AG04450 (cell line): Measurements from ENCODE around the gene PODN. TPM values are rescaled to one million over a fixed set of nuclear protein-coding genes. Genes with fewer than 3 reads are reported as not detected.

Experiments
- CTCF ChIA-PET: fragments of 300-600, 350-600 bp; formaldehyde crosslinking; extraction: SDS; loops from one replicate; lab custom pipeline; 2022; ENCODE audit warnings: antibody characterized with exemption, inconsistent platforms; lab: Charles Lee
- POLR2A ChIA-PET: fragments of 350-600 bp; formaldehyde crosslinking; extraction: SDS; loops from one replicate; lab custom pipeline; 2021; ENCODE audit warnings: antibody characterized with exemption, inconsistent platforms; lab: Yijun Ruan, JAX
- DNase-seq: peaks from one replicate; pipeline ENCODE4 v3.0.0-alpha.2; 2011; ENCODE audit warnings: low read depth, low spot score
- H3K27ac ChIP-seq: one replicate; pipeline ENCODE4 v1.5.1; 2012; ENCODE audit warnings: low read depth, low read length, control low read depth
- H3K27me3 ChIP-seq: one replicate; pipeline ENCODE4 v1.6.0; 2012; ENCODE audit warnings: low read length; ENCODE audit not compliant: control insufficient read depth, insufficient read depth
- H3K4me3 ChIP-seq: 2 replicates; pipeline ENCODE4 v1.5.1; 2011; ENCODE audit warnings: mild to moderate bottlenecking, low read depth, low read length, control low read depth
- H3K9me3 ChIP-seq: 2 replicates; pipeline ENCODE4 v1.5.1; 2012; ENCODE audit warnings: low read length; ENCODE audit not compliant: control insufficient read depth, insufficient read depth
- polyA minus RNA-seq: library from RNA; depleted of rRNA, polyadenylated mRNA; stranded (reverse); fragments of >200 nt; gene quantifications from 2 replicates; pipeline ENCODE4 v1.2.3, GENCODE V29; 2011; rRNA and poly(A)+ RNA removed
- polyA plus RNA-seq: library from polyadenylated mRNA; depleted of rRNA; stranded (reverse); fragments of >200 nt; gene quantifications from 2 replicates; pipeline ENCODE4 v1.2.3, GENCODE V29; 2011; rRNA removed
- TF ChIP-seq, protein P1 (sequence below): IDR thresholded peaks from 2 replicates; pipeline ENCODE4 v1.5.1; 2011; ENCODE audit warnings: low read depth, low read length, control low read depth, inconsistent platforms

Gene PODN, protein sequence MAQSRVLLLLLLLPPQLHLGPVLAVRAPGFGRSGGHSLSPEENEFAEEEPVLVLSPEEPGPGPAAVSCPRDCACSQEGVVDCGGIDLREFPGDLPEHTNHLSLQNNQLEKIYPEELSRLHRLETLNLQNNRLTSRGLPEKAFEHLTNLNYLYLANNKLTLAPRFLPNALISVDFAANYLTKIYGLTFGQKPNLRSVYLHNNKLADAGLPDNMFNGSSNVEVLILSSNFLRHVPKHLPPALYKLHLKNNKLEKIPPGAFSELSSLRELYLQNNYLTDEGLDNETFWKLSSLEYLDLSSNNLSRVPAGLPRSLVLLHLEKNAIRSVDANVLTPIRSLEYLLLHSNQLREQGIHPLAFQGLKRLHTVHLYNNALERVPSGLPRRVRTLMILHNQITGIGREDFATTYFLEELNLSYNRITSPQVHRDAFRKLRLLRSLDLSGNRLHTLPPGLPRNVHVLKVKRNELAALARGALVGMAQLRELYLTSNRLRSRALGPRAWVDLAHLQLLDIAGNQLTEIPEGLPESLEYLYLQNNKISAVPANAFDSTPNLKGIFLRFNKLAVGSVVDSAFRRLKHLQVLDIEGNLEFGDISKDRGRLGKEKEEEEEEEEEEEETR
- polyA plus RNA-seq, result 11.8 and 17.6 TPM in 2 replicates
- polyA minus RNA-seq, result 6.9 TPM in 2 replicates

DNA sequence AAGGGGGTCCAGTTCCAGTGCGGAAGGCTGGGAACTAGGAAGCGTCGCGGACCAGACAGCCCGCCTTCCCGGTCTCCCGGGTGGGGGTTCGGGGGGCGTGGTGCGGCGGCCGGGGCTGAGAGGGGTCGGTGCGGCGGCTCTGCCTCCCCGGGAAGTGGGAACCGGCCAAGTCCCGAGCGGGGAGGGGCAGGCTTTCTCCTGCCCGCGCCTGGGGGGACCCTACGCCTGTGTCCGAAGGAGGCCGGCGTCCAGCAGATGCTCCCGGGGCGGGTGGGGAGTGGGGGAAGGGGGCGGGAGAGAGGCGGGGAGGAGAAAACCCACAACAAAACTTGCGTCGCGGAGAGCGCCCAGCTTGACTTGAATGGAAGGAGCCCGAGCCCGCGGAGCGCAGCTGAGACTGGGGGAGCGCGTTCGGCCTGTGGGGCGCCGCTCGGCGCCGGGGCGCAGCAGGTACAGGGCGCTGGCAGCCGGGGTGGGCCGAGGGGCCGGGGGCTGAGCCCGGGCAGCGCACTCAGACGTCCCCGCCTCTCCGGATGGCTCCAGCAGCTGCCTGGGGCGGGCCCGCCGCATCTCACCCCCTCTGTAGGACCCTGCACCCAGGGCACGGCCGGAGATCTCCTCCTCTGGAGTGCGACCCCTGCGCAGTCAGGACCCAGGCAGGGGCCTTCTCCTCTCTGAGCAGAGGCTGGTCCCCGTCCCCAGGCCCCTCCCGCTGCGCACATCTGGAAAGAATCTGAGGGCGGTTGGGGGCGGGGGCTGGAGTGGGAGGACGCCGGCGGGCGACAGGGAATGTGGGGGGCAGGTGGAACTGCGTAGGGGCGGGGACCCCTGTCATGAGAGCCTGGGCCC lies at the start of gene PODN:
TSS of gene PODN (plus strand) at position 355 of the 849 bp plus-strand sequence. CDS start 7,643 bp downstream, outside the sequence.
- POLR2A ChIA-PET, result interaction anchor here (1.1 to 2.0 kb wide), 3 partner anchors 14 to 141 kb away, joined by 3 to 5 read pairs (median 4); partner anchors contain the start of gene ECHDC2
- CTCF ChIA-PET, result interaction anchor here (0.6 kb wide), 1 partner anchor 201 kb away, joined by 6 read pairs; no protein-coding TSS in a partner anchor

GRCh38 chr1:53014791-53015507 lies 47.1 kb upstream of the PODN start:
- Histone ChIP-seq H3K27ac (no peak overlapping the region), H3K27me3 (no peaks in the 10 kb centered on the region), H3K9me3 (no peaks in the 10 kb centered on the region), H3K4me3 (peak overlapping the region; percentile 69)
- TF ChIP-seq, protein P1, sequence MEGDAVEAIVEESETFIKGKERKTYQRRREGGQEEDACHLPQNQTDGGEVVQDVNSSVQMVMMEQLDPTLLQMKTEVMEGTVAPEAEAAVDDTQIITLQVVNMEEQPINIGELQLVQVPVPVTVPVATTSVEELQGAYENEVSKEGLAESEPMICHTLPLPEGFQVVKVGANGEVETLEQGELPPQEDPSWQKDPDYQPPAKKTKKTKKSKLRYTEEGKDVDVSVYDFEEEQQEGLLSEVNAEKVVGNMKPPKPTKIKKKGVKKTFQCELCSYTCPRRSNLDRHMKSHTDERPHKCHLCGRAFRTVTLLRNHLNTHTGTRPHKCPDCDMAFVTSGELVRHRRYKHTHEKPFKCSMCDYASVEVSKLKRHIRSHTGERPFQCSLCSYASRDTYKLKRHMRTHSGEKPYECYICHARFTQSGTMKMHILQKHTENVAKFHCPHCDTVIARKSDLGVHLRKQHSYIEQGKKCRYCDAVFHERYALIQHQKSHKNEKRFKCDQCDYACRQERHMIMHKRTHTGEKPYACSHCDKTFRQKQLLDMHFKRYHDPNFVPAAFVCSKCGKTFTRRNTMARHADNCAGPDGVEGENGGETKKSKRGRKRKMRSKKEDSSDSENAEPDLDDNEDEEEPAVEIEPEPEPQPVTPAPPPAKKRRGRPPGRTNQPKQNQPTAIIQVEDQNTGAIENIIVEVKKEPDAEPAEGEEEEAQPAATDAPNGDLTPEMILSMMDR, result no peak
- ChIA-PET POLR2A (no interaction called here), CTCF (interaction anchor here (0.9 to 1.5 kb wide), 3 partner anchors 25 to 172 kb away, joined by 3 to 4 read pairs (median 3); no protein-coding TSS in a partner anchor)
- peak; percentile 74 for DNase-seq

More for the DNA sequence above, at the start of gene PODN:
- H3K9me3 ChIP-seq, result peaks cover 4% of the 10 kb centered on the region; the same call in 1 of the 2 replicates
- peaks cover 4% of the 10 kb centered on the region for H3K27me3 ChIP-seq
- TF ChIP-seq, protein P1, result no peak
- peak within 1 kb of the TSS; percentile 74 for H3K4me3 ChIP-seq
- H3K27ac ChIP-seq, result no peak within 1 kb of the TSS
- DNase-seq, result no peak

DNA sequence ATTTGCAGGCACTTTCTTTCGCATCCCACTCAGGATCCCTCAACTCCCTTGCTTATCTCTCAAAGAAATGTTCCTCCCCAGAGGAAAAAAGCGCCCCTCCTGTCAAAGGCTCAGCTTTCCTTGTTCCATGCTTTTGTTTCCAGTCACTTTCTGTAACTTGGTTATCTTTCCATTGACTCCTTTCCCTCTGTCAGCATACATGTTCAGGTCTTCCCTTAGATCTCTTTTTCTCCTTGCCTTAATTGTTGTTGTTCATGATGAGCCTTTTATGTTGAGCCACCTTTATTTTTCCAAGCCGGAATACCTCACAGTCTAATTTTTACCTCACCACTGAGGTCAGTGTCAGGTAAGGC lies 46.5 kb upstream of the PODN start:
- no peaks in the 10 kb centered on the region for H3K9me3 ChIP-seq
- TF ChIP-seq, protein P1, result no peak
- H3K4me3 ChIP-seq, result peak overlapping the region; percentile 69
- H3K27ac ChIP-seq, result no peak overlapping the region
- no peaks in the 10 kb centered on the region for H3K27me3 ChIP-seq
- POLR2A ChIA-PET, result no interaction called here
- DNase-seq, result no peak
- CTCF ChIA-PET, result interaction anchor here (1.5 kb wide), 1 partner anchor 42 kb away, joined by 4 read pairs; no protein-coding TSS in a partner anchor

GRCh38 chr1:53016705-53017104 lies 45.3 kb upstream of the PODN start:
- H3K27ac ChIP-seq, result no peak overlapping the region
- ChIA-PET POLR2A (no interaction called here), CTCF (interaction anchor here (1.5 kb wide), 1 partner anchor 11 kb away, joined by 4 read pairs; no protein-coding TSS in a partner anchor)
- no peaks in the 10 kb centered on the region for H3K27me3 ChIP-seq
- H3K4me3 ChIP-seq, result peak overlapping the region; percentile 69
- no peaks in the 10 kb centered on the region for H3K9me3 ChIP-seq
- TF ChIP-seq, protein P1, result no peak
- DNase-seq, result no peak
